ENCODE results near the gene IQCK.

The IQCK gene

GRCh38 chr16:19746561-19746960 lies 28.5 kb downstream of the IQCK start:
- no peaks in the 10 kb centered on the region for H3K36me3 ChIP-seq (ENCODE audit: low read length)
- no peak overlapping the region for H3K4me2 ChIP-seq (ENCODE audit: low read depth, low read length, poor library complexity, severe bottlenecking)
- H4K20me1 ChIP-seq (ENCODE audit: low read depth, low read length): no peaks in the 10 kb centered on the region
- no peaks in the 10 kb centered on the region for H3K79me2 ChIP-seq (ENCODE audit: insufficient read depth, low read length)
- TF ChIP-seq CTCF (IDR thresholded peaks at IDR 0.05; ENCODE audit: insufficient read depth, low read length, poor library complexity, severe bottlenecking) (no peak), EZH2phosphoT487 (conservative IDR thresholded peaks at IDR 0.05; ENCODE audit: low read length) (no peak)
- no peaks in the 10 kb centered on the region for H3K9me2 ChIP-seq (replicated peaks; ENCODE audit: insufficient read depth, low read length)
- H3K9me3 ChIP-seq (ENCODE audit: insufficient read depth, low read length): no peaks in the 10 kb centered on the region
- H3F3A ChIP-seq (ENCODE audit: insufficient read depth): no peaks in the 10 kb centered on the region
- no peaks in the 10 kb centered on the region for H3K27me3 ChIP-seq (ENCODE audit: low read length)
- no peak overlapping the region for H2AFZ ChIP-seq (ENCODE audit: low read depth, low read length, severe bottlenecking)
- H3K4me3 ChIP-seq (ENCODE audit: insufficient read depth, low read length, poor library complexity, severe bottlenecking): no peak overlapping the region
- no peak overlapping the region for H3K9ac ChIP-seq (ENCODE audit: low read length)
- H3K27ac ChIP-seq (ENCODE audit: low read depth, low read length): no peak overlapping the region

GRCh38 chr16:19748389-19749168 lies 30.5 kb downstream of the IQCK start:
- Histone ChIP-seq H3K4me2 (ENCODE audit: low read depth, low read length, poor library complexity, severe bottlenecking) (no peak overlapping the region), H3K27me3 (ENCODE audit: low read length) (no peaks in the 10 kb centered on the region), H3K9me2 (replicated peaks; ENCODE audit: insufficient read depth, low read length) (no peaks in the 10 kb centered on the region), H3K9me3 (ENCODE audit: insufficient read depth, low read length) (no peaks in the 10 kb centered on the region), H3F3A (ENCODE audit: insufficient read depth) (no peaks in the 10 kb centered on the region), H2AFZ (ENCODE audit: low read depth, low read length, severe bottlenecking) (no peak overlapping the region), H3K4me3 (ENCODE audit: insufficient read depth, low read length, poor library complexity, severe bottlenecking) (no peak overlapping the region), H4K20me1 (ENCODE audit: low read depth, low read length) (no peaks in the 10 kb centered on the region), H3K36me3 (ENCODE audit: low read length) (no peaks in the 10 kb centered on the region), H3K27ac (ENCODE audit: low read depth, low read length) (no peak overlapping the region), H3K79me2 (ENCODE audit: insufficient read depth, low read length) (no peaks in the 10 kb centered on the region), H3K9ac (ENCODE audit: low read length) (no peak overlapping the region)
- no peak for TF ChIP-seq CTCF (IDR thresholded peaks at IDR 0.05; ENCODE audit: insufficient read depth, low read length, poor library complexity, severe bottlenecking)
- TF ChIP-seq EZH2phosphoT487 (conservative IDR thresholded peaks at IDR 0.05; ENCODE audit: low read length): no peak

GRCh38 chr16:19749571-19750080 lies 31.6 kb downstream of the IQCK start:
- no peak for TF ChIP-seq EZH2phosphoT487 (conservative IDR thresholded peaks at IDR 0.05; ENCODE audit: low read length)
- TF ChIP-seq CTCF (IDR thresholded peaks at IDR 0.05; ENCODE audit: insufficient read depth, low read length, poor library complexity, severe bottlenecking): no peak
- Histone ChIP-seq H3K36me3 (ENCODE audit: low read length) (no peaks in the 10 kb centered on the region), H3K27me3 (ENCODE audit: low read length) (no peaks in the 10 kb centered on the region), H3K9me2 (replicated peaks; ENCODE audit: insufficient read depth, low read length) (no peaks in the 10 kb centered on the region), H3K4me2 (ENCODE audit: low read depth, low read length, poor library complexity, severe bottlenecking) (no peak overlapping the region), H3K4me3 (ENCODE audit: insufficient read depth, low read length, poor library complexity, severe bottlenecking) (no peak overlapping the region), H3K27ac (ENCODE audit: low read depth, low read length) (no peak overlapping the region), H3F3A (ENCODE audit: insufficient read depth) (no peaks in the 10 kb centered on the region), H4K20me1 (ENCODE audit: low read depth, low read length) (no peaks in the 10 kb centered on the region), H2AFZ (ENCODE audit: low read depth, low read length, severe bottlenecking) (no peak overlapping the region), H3K9me3 (ENCODE audit: insufficient read depth, low read length) (no peaks in the 10 kb centered on the region), H3K9ac (ENCODE audit: low read length) (no peak overlapping the region), H3K79me2 (ENCODE audit: insufficient read depth, low read length) (no peaks in the 10 kb centered on the region)

Measured in SU-DHL-6 (cell line).